Astrocyte (in vitro differentiated cells and primary cell): Measurements from ENCODE around the gene PHYKPL. TPM values are rescaled to one million over a fixed set of nuclear protein-coding genes. Genes with fewer than 3 reads are reported as not detected.

Source experiments
- DNase-seq: peaks from one replicate; pipeline ENCODE4 v3.0.0-alpha.2; 2010; ENCODE audit warnings: low read depth
- FAIRE-seq: peaks from 2 replicates; lab custom pipeline; 2011; peaks lifted over from hg19 to GRCh38; lab: Jason Lieb, UNC
- H2AFZ ChIP-seq: 2 replicates; pipeline ENCODE4 v1.6.0; 2012; ENCODE audit warnings: low read depth, low read length, inconsistent platforms
- H3K27ac ChIP-seq: 2 replicates; pipeline ENCODE4 v1.5.1; 2011; ENCODE audit warnings: low read depth, low read length, inconsistent platforms
- H3K27me3 ChIP-seq: 2 replicates; pipeline ENCODE4 v1.6.0; 2011; ENCODE audit warnings: low read length, inconsistent platforms; ENCODE audit not compliant: insufficient read depth
- H3K36me3 ChIP-seq: 2 replicates; pipeline ENCODE4 v1.5.1; 2011; ENCODE audit warnings: low read length, inconsistent platforms; ENCODE audit not compliant: insufficient read depth
- H3K4me1 ChIP-seq: 2 replicates; pipeline ENCODE4 v1.5.1; 2011; ENCODE audit warnings: low read length, inconsistent platforms; ENCODE audit not compliant: insufficient read depth
- H3K4me2 ChIP-seq: 2 replicates; pipeline ENCODE4 v1.6.0; 2012; ENCODE audit warnings: low read length, inconsistent platforms
- H3K4me3 ChIP-seq: 2 replicates; pipeline ENCODE4 v1.5.1; 2011; ENCODE audit warnings: low read depth, mild to moderate bottlenecking, low read length, inconsistent platforms; ENCODE audit not compliant: insufficient read depth
- H3K79me2 ChIP-seq: 2 replicates; pipeline ENCODE4 v1.6.0; 2012; ENCODE audit warnings: mild to moderate bottlenecking, low read length, inconsistent platforms; ENCODE audit not compliant: insufficient read depth
- H3K9ac ChIP-seq: 2 replicates; pipeline ENCODE4 v1.6.0; 2012; ENCODE audit warnings: mild to moderate bottlenecking, low read length, inconsistent platforms
- H3K9me3 ChIP-seq: 2 replicates; pipeline ENCODE4 v1.5.1; 2012; ENCODE audit warnings: low read depth, mild to moderate bottlenecking, low read length, inconsistent platforms; ENCODE audit not compliant: insufficient read depth
- H4K20me1 ChIP-seq: 2 replicates; pipeline ENCODE4 v1.6.0; 2012; ENCODE audit warnings: low read length, inconsistent platforms; ENCODE audit not compliant: insufficient read depth
- H3K27ac Mint-ChIP-seq: one replicate; pipeline ENCODE4 v1.8.0; 2021; ENCODE audit warnings: mild to moderate bottlenecking, mixed read lengths; ENCODE audit not compliant: unreplicated experiment
- H3K27me3 Mint-ChIP-seq: one replicate; pipeline ENCODE4 v1.8.0; 2021; ENCODE audit warnings: low read depth, mixed read lengths; ENCODE audit not compliant: unreplicated experiment
- H3K36me3 Mint-ChIP-seq: one replicate; pipeline ENCODE4 v1.8.0; 2021; ENCODE audit warnings: low read depth, mixed read lengths; ENCODE audit not compliant: unreplicated experiment
- H3K4me1 Mint-ChIP-seq: one replicate; pipeline ENCODE4 v1.8.0; 2021; ENCODE audit warnings: low read depth, mixed read lengths; ENCODE audit not compliant: unreplicated experiment
- H3K4me3 Mint-ChIP-seq: one replicate; pipeline ENCODE4 v1.8.0; 2021; ENCODE audit warnings: mild to moderate bottlenecking, moderate library complexity, mixed read lengths; ENCODE audit not compliant: unreplicated experiment
- H3K9me3 Mint-ChIP-seq: one replicate; pipeline ENCODE4 v1.8.0; 2021; ENCODE audit warnings: mild to moderate bottlenecking, mixed read lengths; ENCODE audit not compliant: unreplicated experiment
- CTCF ChIP-seq: IDR thresholded peaks from 2 replicates; pipeline ENCODE4 v1.5.1; 2011; ENCODE audit warnings: low read depth, mild to moderate bottlenecking, inconsistent platforms, low read length, moderate library complexity; ENCODE audit not compliant: insufficient read depth
- EZH2 ChIP-seq: IDR thresholded peaks from 2 replicates; pipeline ENCODE4 v1.6.1; 2012; ENCODE audit warnings: mild to moderate bottlenecking, low read length, inconsistent platforms; ENCODE audit not compliant: insufficient read depth
- total RNA-seq: library from RNA; stranded (reverse); gene quantifications from 2 replicates; pipeline ENCODE4 v1.2.1, GENCODE V29; 2021

PHYKPL gene
- total RNA-seq, 1 donor from 2014 or later: 26.5 TPM

GRCh38 chr5:178182158-178182876, 50.3 kb downstream of the PHYKPL start:
- Histone ChIP-seq H4K20me1 (no peaks in the 10 kb centered on the region), H3K27me3 (peaks cover 2% of the 10 kb centered on the region), H3K9ac (no peak overlapping the region), H2AFZ (no peak overlapping the region), H3K79me2 (no peaks in the 10 kb centered on the region), H3K4me2 (no peak overlapping the region), H3K4me3 (no peak overlapping the region), H3K9me3 (no peaks in the 10 kb centered on the region), H3K36me3 (no peaks in the 10 kb centered on the region), H3K4me1 (no peaks in the 10 kb centered on the region), H3K27ac (no peak overlapping the region)
- H3K27ac Mint-ChIP-seq: peak overlapping the region; percentile 47
- H3K4me3 Mint-ChIP-seq: no peak overlapping the region
- H3K4me1 Mint-ChIP-seq: peaks cover 3% of the 10 kb centered on the region
- no peaks in the 10 kb centered on the region for H3K27me3 Mint-ChIP-seq
- peaks cover 2% of the 10 kb centered on the region for H3K9me3 Mint-ChIP-seq
- no peak for FAIRE-seq
- TF ChIP-seq CTCF (no peak), EZH2 (no peak)
- H3K36me3 Mint-ChIP-seq: no peaks in the 10 kb centered on the region
- no peak for DNase-seq

DNA sequence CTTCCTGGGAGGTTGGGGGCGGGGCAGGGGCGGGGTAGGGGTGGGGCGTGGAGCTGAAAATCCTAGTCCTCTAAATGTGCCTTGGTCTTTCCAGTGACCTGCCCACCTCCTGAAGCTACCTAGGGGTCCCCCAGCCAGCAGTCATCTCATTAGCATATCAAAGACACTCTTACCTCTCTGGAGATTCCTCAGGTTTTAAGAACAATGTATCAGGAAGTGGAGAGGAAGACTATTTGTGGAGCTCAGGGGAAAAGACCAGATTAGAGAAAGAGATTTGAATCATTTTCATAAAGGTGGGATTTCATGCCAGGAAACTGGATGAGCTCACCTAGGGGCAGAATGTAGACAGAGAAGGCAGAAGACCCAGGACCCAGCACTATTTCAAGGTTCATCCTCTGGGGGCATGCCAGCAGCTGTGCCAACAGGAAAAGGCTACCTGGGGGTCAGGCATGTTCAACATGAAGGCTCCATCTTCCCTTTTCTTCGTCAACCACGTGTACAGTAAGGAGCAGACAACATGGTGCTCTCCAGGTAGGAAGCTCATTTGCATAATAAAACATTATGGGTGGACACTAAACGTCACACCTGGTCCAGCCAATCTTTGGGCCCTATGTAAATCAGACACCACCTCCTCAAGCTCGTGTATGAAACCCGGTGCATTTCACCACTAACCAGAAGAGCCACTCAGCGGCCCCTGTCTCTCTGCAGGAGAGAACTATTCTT, 52.3 kb downstream of the PHYKPL start:
- FAIRE-seq: no peak
- H3K4me1 ChIP-seq: no peaks in the 10 kb centered on the region
- no peak overlapping the region for H3K9ac ChIP-seq
- no peak overlapping the region for H3K4me3 ChIP-seq
- Mint-ChIP-seq H3K27ac (no peak overlapping the region), H3K27me3 (no peaks in the 10 kb centered on the region), H3K9me3 (peaks cover 2% of the 10 kb centered on the region), H3K4me1 (peaks cover 3% of the 10 kb centered on the region), H3K36me3 (no peaks in the 10 kb centered on the region), H3K4me3 (no peak overlapping the region)
- TF ChIP-seq EZH2: no peak
- no peak for TF ChIP-seq CTCF
- H3K27me3 ChIP-seq: peaks cover 2% of the 10 kb centered on the region
- no peak overlapping the region for H3K4me2 ChIP-seq
- H3K79me2 ChIP-seq: no peaks in the 10 kb centered on the region
- no peaks in the 10 kb centered on the region for H3K9me3 ChIP-seq
- H2AFZ ChIP-seq: no peak overlapping the region
- DNase-seq: no peak
- no peaks in the 10 kb centered on the region for H4K20me1 ChIP-seq
- no peak overlapping the region for H3K27ac ChIP-seq
- no peaks in the 10 kb centered on the region for H3K36me3 ChIP-seq
